ENCODE data around the gene LMX1B. TPM values are rescaled to one million over a fixed set of nuclear protein-coding genes. Genes with fewer than 3 reads are reported as not detected.
A peak's percentile ranks its signal among the peaks of the same experiment; 100 is the strongest.
"Not testable (repeated sequence)": the region's sequence is repeated elsewhere in the genome, so short reads cannot be mapped to it uniquely, and the experiment has no call there.

The LMX1B gene
- total RNA-seq, 1 donor from 2014 or later, result 1.3 TPM

DNA sequence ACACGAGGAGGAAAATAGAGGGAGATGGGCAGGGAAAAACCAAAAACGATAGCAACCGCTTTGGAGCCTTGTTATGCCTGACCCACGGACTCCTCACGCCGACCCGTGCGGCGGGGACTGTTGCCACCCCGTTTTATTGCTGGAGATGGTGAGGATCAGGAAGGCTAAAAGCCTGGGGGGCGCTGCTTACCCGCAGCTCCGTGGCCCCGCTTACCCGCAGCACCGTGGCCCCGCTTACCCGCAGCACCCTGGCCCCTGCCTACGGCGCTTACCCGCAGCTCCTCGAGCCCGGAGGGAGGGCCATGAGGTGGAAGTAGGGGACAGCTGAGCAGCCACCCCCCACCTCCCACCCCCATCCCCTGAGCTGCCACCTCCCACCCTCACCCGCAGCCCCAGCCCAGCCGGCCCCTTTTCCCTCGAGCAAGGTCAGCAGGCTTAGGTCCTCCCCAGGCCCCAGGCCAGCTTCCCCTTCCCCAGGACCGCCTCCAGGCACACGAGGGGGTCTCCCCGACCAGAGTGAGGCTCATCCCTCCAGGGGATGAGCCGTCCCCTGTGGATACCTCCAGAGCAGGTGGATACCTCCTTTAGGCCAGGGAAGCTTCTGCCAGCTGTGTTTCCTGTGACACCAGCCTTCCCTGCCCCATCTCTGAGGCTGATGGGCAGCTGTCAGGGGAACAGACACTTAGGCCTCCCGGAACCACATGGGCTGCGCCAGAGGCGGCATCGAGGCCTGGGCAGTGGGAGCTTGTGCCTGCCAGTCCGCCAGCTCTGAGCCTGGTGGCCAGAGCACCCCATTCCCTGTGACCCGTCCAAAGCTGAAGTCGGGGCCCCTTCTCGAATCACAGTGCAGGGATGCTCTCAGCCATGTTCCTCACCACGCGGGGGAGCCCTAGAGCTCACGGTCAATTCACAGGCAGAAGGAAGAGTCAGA, 92.3 kb downstream of the LMX1B start:
- Histone ChIP-seq H3K36me3 (no peaks in the 10 kb centered on the region), H3K4me3 (peak overlapping the region; percentile 51), H3K27me3 (ENCODE audit: low read depth) (peaks cover 88% of the 10 kb centered on the region), H3K9me3 (replicated peaks) (no peaks in the 10 kb centered on the region), H3K4me1 (peaks cover 20% of the 10 kb centered on the region), H3K27ac (replicated peaks) (no peak overlapping the region)
- TF ChIP-seq CTCF (IDR thresholded peaks at IDR 0.05; ENCODE audit: borderline replicate concordance), result peak; percentile 63
- intact Hi-C loops (cut with micrococcal nuclease), result loop anchor here (5.0 kb wide), 1 partner anchor 76 kb away; no protein-coding TSS in a partner anchor
- peak; percentile 64 for DNase-seq

DNA sequence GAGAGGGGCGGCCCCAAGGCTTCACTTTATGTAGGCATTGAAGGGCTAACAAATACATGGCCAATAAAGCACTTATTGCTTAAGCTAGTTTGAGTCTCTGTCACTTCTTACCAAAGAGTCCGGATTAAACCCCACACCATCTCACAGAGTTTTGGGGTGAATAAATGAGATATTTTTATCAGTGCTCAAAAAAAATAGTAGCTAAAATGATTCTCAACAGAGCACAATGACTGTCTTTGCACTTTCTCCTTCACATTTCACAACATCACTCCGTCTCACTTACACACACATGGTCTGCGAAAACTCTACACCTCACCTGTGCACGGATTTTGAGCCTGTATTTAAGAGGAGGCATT, 92.9 kb downstream of the LMX1B start:
- no peak for TF ChIP-seq CTCF (IDR thresholded peaks at IDR 0.05; ENCODE audit: borderline replicate concordance)
- Histone ChIP-seq H3K27ac (replicated peaks) (no peak overlapping the region), H3K4me3 (no peak overlapping the region), H3K9me3 (replicated peaks) (no peaks in the 10 kb centered on the region), H3K4me1 (peaks cover 20% of the 10 kb centered on the region), H3K27me3 (ENCODE audit: low read depth) (peaks cover 88% of the 10 kb centered on the region), H3K36me3 (no peaks in the 10 kb centered on the region)
- intact Hi-C loops (cut with micrococcal nuclease), result loop anchor here (5.0 kb wide), 1 partner anchor 76 kb away; no protein-coding TSS in a partner anchor
- DNase-seq, result no peak

DNA sequence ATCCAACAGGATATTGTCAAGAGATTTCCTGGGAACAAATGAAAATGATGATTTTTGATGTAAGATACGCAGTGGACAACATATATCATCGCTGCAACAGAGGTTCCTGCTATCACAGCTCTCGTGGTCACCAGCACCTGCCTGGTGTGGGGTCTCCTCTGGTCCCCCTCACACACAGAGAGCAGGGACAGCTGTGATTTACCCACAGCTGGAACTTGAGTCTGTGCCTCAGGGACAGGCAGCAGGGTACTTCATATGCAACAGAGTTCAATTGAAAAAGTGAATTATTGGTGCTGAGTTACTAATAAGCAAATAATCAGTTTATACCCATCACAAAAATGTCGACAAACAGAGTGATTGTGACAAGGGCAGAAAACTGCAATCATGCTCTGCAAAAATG, 93.4 kb downstream of the LMX1B start:
- Histone ChIP-seq H3K9me3 (replicated peaks) (no peaks in the 10 kb centered on the region), H3K4me1 (peaks cover 20% of the 10 kb centered on the region), H3K27me3 (ENCODE audit: low read depth) (peaks cover 88% of the 10 kb centered on the region), H3K36me3 (no peaks in the 10 kb centered on the region), H3K4me3 (no peak overlapping the region), H3K27ac (replicated peaks) (no peak overlapping the region)
- TF ChIP-seq CTCF (IDR thresholded peaks at IDR 0.05; ENCODE audit: borderline replicate concordance), result no peak
- no peak for DNase-seq
- intact Hi-C loops (cut with micrococcal nuclease), result loop anchor here (5.0 kb wide), 1 partner anchor 75 kb away; no protein-coding TSS in a partner anchor

DNA sequence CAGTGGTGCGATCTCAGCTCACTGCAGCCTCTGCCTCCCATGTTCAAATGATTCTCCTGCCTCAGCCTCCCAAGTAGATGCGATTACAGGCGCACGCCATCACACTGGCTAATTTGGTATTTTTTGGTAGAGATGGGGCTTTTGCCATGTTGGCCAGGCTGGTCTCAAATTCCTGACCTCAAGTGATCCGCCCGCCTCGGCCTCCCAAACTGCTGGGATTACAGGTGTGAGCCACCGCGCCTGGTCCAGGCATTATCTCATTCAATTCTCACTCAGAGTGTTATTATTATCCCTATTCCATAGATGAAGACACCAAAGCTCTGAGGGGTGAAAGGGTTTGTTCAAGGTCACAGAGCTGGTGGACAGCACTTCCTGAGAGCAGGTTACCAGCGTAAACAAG, 94.0 kb downstream of the LMX1B start:
- intact Hi-C loops (cut with micrococcal nuclease), result loop anchor here (5.0 kb wide), 1 partner anchor 75 kb away; no protein-coding TSS in a partner anchor

DNA sequence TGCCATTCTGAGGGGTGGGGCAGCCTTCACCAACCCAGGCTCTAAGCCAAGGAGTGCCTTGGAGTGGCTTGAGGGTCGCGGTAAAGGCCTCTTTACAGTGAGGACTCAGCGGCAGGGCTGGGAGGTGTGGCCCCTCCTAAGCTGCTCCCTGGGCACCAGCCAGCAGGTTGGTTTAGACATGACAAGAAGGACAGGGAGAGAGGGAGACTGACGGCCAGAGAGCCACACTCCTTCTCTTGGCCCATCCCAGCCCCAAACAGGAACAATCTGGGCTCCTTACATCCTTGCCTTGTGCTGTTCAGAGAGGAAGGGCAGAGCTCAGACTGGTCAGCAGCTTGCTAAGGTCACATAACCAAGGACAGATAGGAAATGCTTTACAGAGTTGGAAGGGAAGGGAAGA, 94.5 kb downstream of the LMX1B start:
- intact Hi-C loops (cut with micrococcal nuclease), result loop anchor here (5.0 kb wide), 1 partner anchor 74 kb away; no protein-coding TSS in a partner anchor
- Histone ChIP-seq H3K27me3 (ENCODE audit: low read depth) (peaks cover 86% of the 10 kb centered on the region), H3K4me1 (peaks cover 20% of the 10 kb centered on the region)

More for the DNA sequence above, 94.0 kb downstream of the LMX1B start:
- H3K4me3 ChIP-seq; H3K36me3 ChIP-seq; DNase-seq; H3K9me3 ChIP-seq (replicated peaks); H3K27ac ChIP-seq (replicated peaks): not testable (repeated sequence)
- H3K27me3 ChIP-seq (ENCODE audit: low read depth), result peaks cover 86% of the 10 kb centered on the region
- peaks cover 20% of the 10 kb centered on the region for H3K4me1 ChIP-seq

More for the DNA sequence above, 94.5 kb downstream of the LMX1B start:
- no peak for TF ChIP-seq CTCF (IDR thresholded peaks at IDR 0.05; ENCODE audit: borderline replicate concordance)
- no peaks in the 10 kb centered on the region for H3K36me3 ChIP-seq
- H3K4me3 ChIP-seq, result no peak overlapping the region
- H3K27ac ChIP-seq (replicated peaks), result no peak overlapping the region
- H3K9me3 ChIP-seq (replicated peaks), result no peaks in the 10 kb centered on the region
- no peak for DNase-seq
